GM21723 (cell line): ENCODE measurements around the gene SELPLG.
"Not testable (repeated sequence)": the region's sequence is repeated elsewhere in the genome, so short reads cannot be mapped to it uniquely, and the experiment has no call there.

ENCODE experiments used
- ATAC-seq: cut with Tn5 transposase; IDR thresholded peaks from one replicate; pipeline ENCODE4 v1.9.1; 2021; ENCODE audit warnings: mild to moderate bottlenecking, moderate library complexity; ENCODE audit not compliant: unreplicated experiment

SELPLG gene

GRCh38 chr12:108657130-108657745 lies 23.5 kb upstream of the SELPLG start:
- ATAC-seq: no peak

- ATAC-seq: not testable (repeated sequence)
Observed at GRCh38 chr12:108656247-108656646, 22.6 kb upstream of the SELPLG start.

GRCh38 chr12:108655812-108656175 lies 22.1 kb upstream of the SELPLG start:
- ATAC-seq: not testable (repeated sequence)

- ATAC-seq: not testable (repeated sequence)
Observed at GRCh38 chr12:108654622-108655021, 20.9 kb upstream of the SELPLG start.

- ATAC-seq: no peak
Observed at GRCh38 chr12:108653922-108654321, 20.2 kb upstream of the SELPLG start.

GRCh38 chr12:108653082-108653516 lies 19.4 kb upstream of the SELPLG start:
- ATAC-seq: no peak

- ATAC-seq: no peak
Observed at GRCh38 chr12:108650083-108650482, 16.4 kb upstream of the SELPLG start.

- no peak for ATAC-seq
Observed at GRCh38 chr12:108649669-108650068, 16.0 kb upstream of the SELPLG start.

GRCh38 chr12:108649126-108649525 lies 15.4 kb upstream of the SELPLG start:
- ATAC-seq: no peak

GRCh38 chr12:108648371-108648770 lies 14.7 kb upstream of the SELPLG start:
- ATAC-seq: no peak

- ATAC-seq: no peak
Observed at GRCh38 chr12:108647585-108648287, 14.0 kb upstream of the SELPLG start.

GRCh38 chr12:108646600-108647579 lies 13.2 kb upstream of the SELPLG start:
- ATAC-seq: no peak

- ATAC-seq: no peak
Observed at GRCh38 chr12:108645686-108646599, 12.2 kb upstream of the SELPLG start.

GRCh38 chr12:108644811-108645120 lies 11.1 kb upstream of the SELPLG start:
- ATAC-seq: no peak

GRCh38 chr12:108643941-108644810 lies 10.5 kb upstream of the SELPLG start:
- no peak for ATAC-seq

- ATAC-seq: no peak
Observed at GRCh38 chr12:108642899-108643654, 9.4 kb upstream of the SELPLG start.

GRCh38 chr12:108642269-108642870 lies 8.7 kb upstream of the SELPLG start:
- ATAC-seq: no peak

GRCh38 chr12:108641446-108642268 lies 8.0 kb upstream of the SELPLG start:
- no peak for ATAC-seq
